NCI-H1930 (cell line): Measurements from ENCODE around the gene PGLYRP4.
"Not testable (repeated sequence)": the region's sequence is repeated elsewhere in the genome, so short reads cannot be mapped to it uniquely, and the experiment has no call there.

Experiments
- DNase-seq, 2 experiments: peaks; one replicate each; lab custom pipeline; 2025; lab: John Stamatoyannopoulos, UW

Gene PGLYRP4

GRCh38 chr1:153337980-153338853, 10.4 kb downstream of the PGLYRP4 start:
- no peak for DNase-seq

GRCh38 chr1:153336650-153337049, 12.0 kb downstream of the PGLYRP4 start:
- no peak for DNase-seq

GRCh38 chr1:153333902-153334301, 14.7 kb downstream of the PGLYRP4 start:
- no peak for DNase-seq

- DNase-seq = no peak
Observed at GRCh38 chr1:153324912-153325311, 23.7 kb downstream of the PGLYRP4 start.

GRCh38 chr1:153322568-153322967, 26.1 kb downstream of the PGLYRP4 start:
- DNase-seq = no peak

- DNase-seq = not testable (repeated sequence)
Observed at GRCh38 chr1:153318145-153318544, 30.5 kb downstream of the PGLYRP4 start.

GRCh38 chr1:153316013-153316412, 32.6 kb downstream of the PGLYRP4 start:
- not testable (repeated sequence) for DNase-seq

GRCh38 chr1:153314388-153314787, 34.3 kb downstream of the PGLYRP4 start:
- not testable (repeated sequence) for DNase-seq

- DNase-seq = no peak
Observed at GRCh38 chr1:153313288-153313687, 35.4 kb downstream of the PGLYRP4 start.

- DNase-seq = no peak
Observed at GRCh38 chr1:153312570-153313186, 36.0 kb downstream of the PGLYRP4 start, which contains the start of gene PGLYRP3. Gene PGLYRP3, minus strand, starts transcription at chr1:153312952. Its CDS starts 2,287 bp downstream, at chr1:153310665.

- DNase-seq = no peak
Observed at GRCh38 chr1:153310526-153310925, 38.1 kb downstream of the PGLYRP4 start.

GRCh38 chr1:153309441-153309840, 39.2 kb downstream of the PGLYRP4 start:
- DNase-seq = no peak

GRCh38 chr1:153308540-153308939, 40.1 kb downstream of the PGLYRP4 start:
- DNase-seq = no peak

GRCh38 chr1:153307221-153307600, 41.4 kb downstream of the PGLYRP4 start:
- DNase-seq = no peak

GRCh38 chr1:153306303-153307220, 42.1 kb downstream of the PGLYRP4 start:
- DNase-seq = no peak

GRCh38 chr1:153305682-153306081, 43.0 kb downstream of the PGLYRP4 start:
- DNase-seq = no peak

- DNase-seq = no peak
Observed at GRCh38 chr1:153302308-153302707, 46.3 kb downstream of the PGLYRP4 start.

GRCh38 chr1:153293851-153294250, 54.8 kb downstream of the PGLYRP4 start:
- no peak for DNase-seq

- no peak for DNase-seq
Observed at GRCh38 chr1:153293480-153293775, 55.2 kb downstream of the PGLYRP4 start.

GRCh38 chr1:153292740-153293479, 55.7 kb downstream of the PGLYRP4 start:
- DNase-seq = no peak

GRCh38 chr1:153292185-153292584, 56.5 kb downstream of the PGLYRP4 start:
- no peak for DNase-seq

GRCh38 chr1:153291514-153291913, 57.1 kb downstream of the PGLYRP4 start:
- DNase-seq = no peak
